Uterus (tissue), 2 donors: ENCODE measurements around the gene GREM1.

Experiments
- CTCF ChIP-seq, 4 experiments: fragments of 200-600 bp in 2 of 4; fragments of 450-650 bp in 2 of 4; sonication (generic) in 2 of 4; IDR thresholded peaks; one replicate each; pipeline ENCODE4 v1.5.1; 2016 to 2019; ENCODE audit warnings: antibody characterized with exemption in 4 of 4, mild to moderate bottlenecking in 2 of 4, moderate library complexity in 1 of 4
- POLR2A ChIP-seq, 2 donors: fragments of 450-650 bp; IDR thresholded peaks; one replicate each; pipeline ENCODE4 v1.6.1; 2016; ENCODE audit warnings: antibody characterized with exemption in 2 of 2, mild to moderate bottlenecking in 1 of 2, moderate library complexity in 1 of 2

DNA sequence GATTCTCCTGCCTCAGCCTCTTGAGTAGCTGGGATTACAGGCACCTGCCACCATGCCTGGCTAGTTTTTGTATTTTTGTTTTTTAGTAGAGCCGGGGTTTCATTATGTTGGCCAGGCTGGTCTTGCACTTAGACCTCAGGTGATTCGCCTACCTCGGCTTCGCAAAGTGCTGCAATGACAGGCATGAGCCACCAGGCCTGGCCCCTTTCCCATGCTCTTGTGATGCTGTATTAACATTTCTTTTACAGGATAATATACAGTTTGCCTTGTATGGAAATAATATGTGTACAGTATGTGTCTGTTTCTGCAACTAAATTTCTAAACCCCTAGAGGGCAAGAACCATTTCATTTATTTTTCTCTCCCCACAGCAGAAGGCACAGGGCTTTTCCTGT lies 38.5 kb upstream of the GREM1 start:
- TF ChIP-seq CTCF (IDR thresholded peaks at IDR 0.05) (no peak), POLR2A (IDR thresholded peaks at IDR 0.05) (no peak)
